ENCODE measurements around the gene RGS6. TPM values are rescaled to one million over a fixed set of nuclear protein-coding genes. Genes with fewer than 3 reads are reported as not detected.

Gene RGS6
- total RNA-seq, 1 donor from 2014 or later: 2.8 TPM

DNA sequence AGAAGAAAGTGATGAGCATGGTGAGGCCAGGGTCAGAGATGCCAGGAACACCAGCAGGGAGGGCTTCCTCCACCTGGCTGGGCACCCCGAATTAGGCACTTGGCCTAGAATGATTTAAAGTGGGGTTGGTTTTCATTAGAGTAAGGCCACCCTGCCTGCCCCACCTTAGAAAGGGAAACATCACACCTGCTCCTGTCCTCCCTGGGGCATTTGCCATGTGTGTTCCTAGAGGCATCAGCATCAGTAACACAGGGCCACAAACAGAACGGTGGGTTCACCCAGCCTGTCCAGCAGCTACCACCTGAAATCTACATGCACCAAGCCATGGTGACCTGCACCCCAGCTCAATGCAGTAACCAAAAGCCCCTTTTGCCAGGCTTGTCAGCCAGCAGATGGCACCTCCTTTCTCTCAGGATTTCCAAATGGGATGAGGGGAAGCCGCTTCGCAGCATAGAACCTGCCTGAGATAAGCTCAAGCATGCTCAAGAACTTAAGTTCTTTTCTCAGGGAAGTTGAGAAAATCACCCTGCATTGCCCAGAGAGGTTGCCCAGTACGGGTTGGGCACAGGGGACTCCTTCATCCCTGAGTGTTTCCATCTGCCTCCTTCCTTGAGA is 622.9 kb downstream of the RGS6 start:
- Mint-ChIP-seq H3K36me3 (ENCODE audit: low read depth) (no peaks in the 10 kb centered on the region), H3K4me1 (peaks cover 18% of the 10 kb centered on the region), H3K9me3 (no peaks in the 10 kb centered on the region), H3K27ac (ENCODE audit: unreplicated experiment) (no peak overlapping the region), H3K4me3 (no peak overlapping the region), H3K27me3 (ENCODE audit: low read depth) (peaks cover 2% of the 10 kb centered on the region)
- TF ChIP-seq, protein P1, sequence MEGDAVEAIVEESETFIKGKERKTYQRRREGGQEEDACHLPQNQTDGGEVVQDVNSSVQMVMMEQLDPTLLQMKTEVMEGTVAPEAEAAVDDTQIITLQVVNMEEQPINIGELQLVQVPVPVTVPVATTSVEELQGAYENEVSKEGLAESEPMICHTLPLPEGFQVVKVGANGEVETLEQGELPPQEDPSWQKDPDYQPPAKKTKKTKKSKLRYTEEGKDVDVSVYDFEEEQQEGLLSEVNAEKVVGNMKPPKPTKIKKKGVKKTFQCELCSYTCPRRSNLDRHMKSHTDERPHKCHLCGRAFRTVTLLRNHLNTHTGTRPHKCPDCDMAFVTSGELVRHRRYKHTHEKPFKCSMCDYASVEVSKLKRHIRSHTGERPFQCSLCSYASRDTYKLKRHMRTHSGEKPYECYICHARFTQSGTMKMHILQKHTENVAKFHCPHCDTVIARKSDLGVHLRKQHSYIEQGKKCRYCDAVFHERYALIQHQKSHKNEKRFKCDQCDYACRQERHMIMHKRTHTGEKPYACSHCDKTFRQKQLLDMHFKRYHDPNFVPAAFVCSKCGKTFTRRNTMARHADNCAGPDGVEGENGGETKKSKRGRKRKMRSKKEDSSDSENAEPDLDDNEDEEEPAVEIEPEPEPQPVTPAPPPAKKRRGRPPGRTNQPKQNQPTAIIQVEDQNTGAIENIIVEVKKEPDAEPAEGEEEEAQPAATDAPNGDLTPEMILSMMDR (conservative IDR thresholded peaks at IDR 0.05): no peak
- DNase-seq (ENCODE audit: low read depth, low spot score): no peak

DNA sequence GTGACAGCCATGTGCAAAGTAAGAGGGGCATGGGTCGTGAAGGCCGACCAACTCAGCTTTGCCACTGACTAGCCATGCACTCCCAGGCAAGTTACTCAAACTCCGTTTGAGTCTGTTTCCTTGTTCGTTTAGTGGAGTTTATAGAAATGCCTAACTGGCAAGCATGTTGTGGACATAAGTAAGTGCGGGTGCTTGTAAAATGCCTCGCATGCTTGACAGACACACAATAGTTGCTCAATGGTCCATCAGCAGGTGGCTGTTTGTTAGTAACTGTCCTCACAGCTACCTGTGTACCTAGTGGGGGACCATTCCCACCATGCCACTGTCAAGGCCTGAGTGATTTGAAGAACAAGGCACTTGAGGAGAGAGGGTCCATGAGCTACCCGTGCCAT is 623.4 kb downstream of the RGS6 start:
- TF ChIP-seq, protein P1 (conservative IDR thresholded peaks at IDR 0.05): no peak
- Mint-ChIP-seq H3K27ac (ENCODE audit: unreplicated experiment) (no peak overlapping the region), H3K4me3 (no peak overlapping the region), H3K27me3 (ENCODE audit: low read depth) (peaks cover 2% of the 10 kb centered on the region), H3K36me3 (ENCODE audit: low read depth) (no peaks in the 10 kb centered on the region), H3K4me1 (peaks cover 23% of the 10 kb centered on the region), H3K9me3 (no peaks in the 10 kb centered on the region)
- no peak for DNase-seq (ENCODE audit: low read depth, low spot score)

DNA sequence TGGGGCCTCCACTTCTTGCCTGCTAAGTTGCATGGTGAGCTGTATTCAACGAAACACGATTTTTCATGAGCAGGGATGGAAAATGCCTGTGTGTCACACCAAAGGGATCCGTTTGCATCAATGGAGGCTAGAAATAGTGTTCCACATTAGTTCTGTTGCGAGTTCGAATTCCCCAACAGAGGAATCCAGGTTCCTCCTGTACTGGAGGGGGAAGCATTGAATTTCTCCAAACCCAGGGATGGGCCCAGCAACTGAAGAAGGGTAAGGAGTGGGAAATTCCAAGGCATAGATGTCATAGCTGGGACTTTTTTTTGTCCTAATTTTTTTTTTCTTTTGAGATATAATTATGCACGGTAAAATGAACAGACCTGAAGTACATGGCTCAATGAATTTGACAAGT is 625.4 kb downstream of the RGS6 start:
- Mint-ChIP-seq H3K36me3 (ENCODE audit: low read depth) (no peaks in the 10 kb centered on the region), H3K4me3 (no peak overlapping the region), H3K27ac (ENCODE audit: unreplicated experiment) (no peak overlapping the region), H3K4me1 (peaks cover 25% of the 10 kb centered on the region), H3K9me3 (no peaks in the 10 kb centered on the region), H3K27me3 (ENCODE audit: low read depth) (no peaks in the 10 kb centered on the region)
- TF ChIP-seq, protein P1 (conservative IDR thresholded peaks at IDR 0.05): no peak
- DNase-seq (ENCODE audit: low read depth, low spot score): no peak

DNA sequence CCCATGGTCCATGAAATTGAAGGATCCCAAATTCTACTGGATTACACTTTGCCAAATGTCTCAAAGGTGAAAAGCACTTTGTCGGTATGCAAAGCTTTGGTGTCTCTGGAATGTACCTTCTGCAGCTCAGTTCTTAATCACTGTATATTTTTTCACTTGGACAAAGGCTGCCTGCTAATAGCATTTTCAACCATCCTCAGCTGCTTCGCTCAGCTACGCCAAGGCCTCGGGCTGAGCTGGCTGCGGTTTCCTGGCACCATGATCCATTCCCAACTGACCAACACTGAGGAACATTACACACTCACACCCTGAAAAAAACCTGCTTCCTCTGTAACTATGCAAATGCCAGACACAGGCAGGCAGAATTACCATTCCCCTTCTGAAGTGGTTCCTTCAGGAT is 626.5 kb downstream of the RGS6 start:
- Mint-ChIP-seq H3K36me3 (ENCODE audit: low read depth) (no peaks in the 10 kb centered on the region), H3K27ac (ENCODE audit: unreplicated experiment) (no peak overlapping the region), H3K4me1 (peaks cover 25% of the 10 kb centered on the region), H3K27me3 (ENCODE audit: low read depth) (no peaks in the 10 kb centered on the region), H3K4me3 (no peak overlapping the region), H3K9me3 (no peaks in the 10 kb centered on the region)
- no peak for DNase-seq (ENCODE audit: low read depth, low spot score)
- TF ChIP-seq, protein P1 (conservative IDR thresholded peaks at IDR 0.05): no peak

DNA sequence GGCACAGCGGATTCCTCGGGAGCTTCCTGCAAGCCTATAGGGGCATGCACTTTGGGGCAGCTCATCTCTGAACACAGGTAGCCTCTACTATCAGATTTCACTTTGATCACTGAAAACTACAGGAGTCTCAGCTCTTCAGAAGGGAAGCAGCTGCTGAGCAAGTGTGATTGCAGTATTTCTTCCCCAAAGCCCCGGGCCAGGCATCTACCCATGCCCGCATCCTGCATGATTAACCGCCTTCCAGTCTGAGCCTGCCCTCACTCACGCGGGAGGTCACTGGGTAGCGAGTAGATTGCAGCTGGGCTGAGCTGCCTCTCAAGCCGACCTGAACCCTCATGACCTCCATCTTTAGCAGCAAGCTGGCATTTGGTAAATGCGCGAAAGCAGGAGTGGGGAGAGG is 627.0 kb downstream of the RGS6 start:
- H3K9me3 Mint-ChIP-seq: no peaks in the 10 kb centered on the region
- H3K27me3 Mint-ChIP-seq (ENCODE audit: low read depth): no peaks in the 10 kb centered on the region
- TF ChIP-seq, protein P1 (conservative IDR thresholded peaks at IDR 0.05): no peak
- H3K36me3 Mint-ChIP-seq (ENCODE audit: low read depth): no peaks in the 10 kb centered on the region
- no peak for DNase-seq (ENCODE audit: low read depth, low spot score)
- H3K27ac Mint-ChIP-seq (ENCODE audit: unreplicated experiment): no peak overlapping the region
- peaks cover 25% of the 10 kb centered on the region for H3K4me1 Mint-ChIP-seq
- no peak overlapping the region for H3K4me3 Mint-ChIP-seq

All from neural crest cell (in vitro differentiated cells).